22Rv1 (cell line): ENCODE results near the gene FCHO2.
"Not testable (repeated sequence)": the region's sequence is repeated elsewhere in the genome, so short reads cannot be mapped to it uniquely, and the experiment has no call there.

Experiments
- H3K27ac ChIP-seq: fragments of 450-650 bp; 2 replicates; pipeline ENCODE4 v1.5.1; 2017
- ZFX ChIP-seq: fragments of 450-650 bp; IDR thresholded peaks from 2 replicates; pipeline ENCODE4 v1.6.1; 2017; ENCODE audit warnings: antibody characterized with exemption, borderline replicate concordance
- TF ChIP-seq, protein P1 (sequence below): fragments of 450-650 bp; IDR thresholded peaks from 2 replicates; pipeline ENCODE4 v1.5.1; 2017; ENCODE audit warnings: mild to moderate bottlenecking

Gene FCHO2

GRCh38 chr5:72925336-72926010, 30.4 kb upstream of the FCHO2 start:
- no peak for TF ChIP-seq ZFX
- TF ChIP-seq, protein P1, sequence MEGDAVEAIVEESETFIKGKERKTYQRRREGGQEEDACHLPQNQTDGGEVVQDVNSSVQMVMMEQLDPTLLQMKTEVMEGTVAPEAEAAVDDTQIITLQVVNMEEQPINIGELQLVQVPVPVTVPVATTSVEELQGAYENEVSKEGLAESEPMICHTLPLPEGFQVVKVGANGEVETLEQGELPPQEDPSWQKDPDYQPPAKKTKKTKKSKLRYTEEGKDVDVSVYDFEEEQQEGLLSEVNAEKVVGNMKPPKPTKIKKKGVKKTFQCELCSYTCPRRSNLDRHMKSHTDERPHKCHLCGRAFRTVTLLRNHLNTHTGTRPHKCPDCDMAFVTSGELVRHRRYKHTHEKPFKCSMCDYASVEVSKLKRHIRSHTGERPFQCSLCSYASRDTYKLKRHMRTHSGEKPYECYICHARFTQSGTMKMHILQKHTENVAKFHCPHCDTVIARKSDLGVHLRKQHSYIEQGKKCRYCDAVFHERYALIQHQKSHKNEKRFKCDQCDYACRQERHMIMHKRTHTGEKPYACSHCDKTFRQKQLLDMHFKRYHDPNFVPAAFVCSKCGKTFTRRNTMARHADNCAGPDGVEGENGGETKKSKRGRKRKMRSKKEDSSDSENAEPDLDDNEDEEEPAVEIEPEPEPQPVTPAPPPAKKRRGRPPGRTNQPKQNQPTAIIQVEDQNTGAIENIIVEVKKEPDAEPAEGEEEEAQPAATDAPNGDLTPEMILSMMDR = no peak
- H3K27ac ChIP-seq = no peak overlapping the region

DNA sequence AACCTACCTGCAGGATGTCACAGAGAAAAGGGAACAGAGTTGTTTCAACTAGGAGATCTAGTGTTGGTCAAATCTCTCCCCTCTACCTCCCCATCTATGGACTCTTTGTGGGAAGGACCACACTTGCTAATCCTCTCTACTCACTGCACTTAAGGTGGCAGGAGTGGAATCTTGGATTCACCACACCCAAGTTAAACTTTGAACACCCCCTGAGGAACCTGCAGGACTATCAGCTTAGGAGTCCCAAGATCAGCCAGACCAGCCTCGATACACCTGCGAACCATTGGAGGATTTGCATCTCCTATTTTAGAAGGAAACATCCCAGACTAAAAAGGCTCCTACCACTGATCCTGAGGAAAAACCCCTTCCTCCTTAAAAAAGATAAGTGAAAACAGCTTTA, 23.2 kb upstream of the FCHO2 start:
- not testable (repeated sequence) for H3K27ac ChIP-seq

DNA sequence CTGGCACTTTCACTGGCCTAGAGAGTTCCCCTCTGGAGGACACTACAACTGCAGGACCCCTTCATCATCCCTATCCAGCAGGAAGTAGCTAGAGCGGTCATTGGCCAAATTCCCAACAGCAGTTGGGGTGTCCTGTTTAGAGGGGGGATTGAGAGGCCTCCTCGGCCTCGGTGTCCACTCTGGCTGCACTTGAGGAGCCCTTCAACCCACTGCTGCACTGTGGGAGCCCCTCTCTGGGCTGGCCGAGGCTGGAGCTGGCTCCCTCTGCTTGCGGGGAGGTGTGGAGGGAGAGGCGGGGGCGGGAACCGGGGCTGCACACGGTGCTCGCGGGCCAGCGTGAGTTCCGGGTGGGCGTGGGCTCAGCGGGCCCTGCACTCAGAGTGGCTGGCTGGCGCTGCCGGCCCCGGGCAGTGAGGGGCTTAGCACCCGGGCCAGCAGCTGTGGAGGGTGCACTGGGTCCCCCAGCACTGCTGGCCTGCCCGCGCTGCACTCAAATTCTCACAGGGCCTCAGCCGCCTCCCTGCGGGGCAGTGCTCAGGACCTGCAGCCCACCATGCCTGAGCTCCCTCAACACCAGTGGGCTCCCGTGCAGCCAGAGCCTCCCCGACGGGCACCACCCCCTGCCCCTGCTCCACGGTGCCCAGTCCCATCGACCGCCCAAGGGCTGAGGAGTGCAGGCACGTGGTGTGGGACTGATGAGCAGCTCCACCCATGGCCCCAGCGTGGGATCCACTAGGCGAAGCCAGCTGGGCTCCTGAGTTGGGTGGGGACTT, 20.7 kb upstream of the FCHO2 start:
- H3K27ac ChIP-seq = not testable (repeated sequence)

- TF ChIP-seq, protein P1 = no peak
- no peak for TF ChIP-seq ZFX
- no peak overlapping the region for H3K27ac ChIP-seq
Measured at GRCh38 chr5:72936893-72937292, 18.9 kb upstream of the FCHO2 start.

GRCh38 chr5:72937517-72938061, 18.3 kb upstream of the FCHO2 start:
- H3K27ac ChIP-seq = no peak overlapping the region
- TF ChIP-seq ZFX = no peak
- TF ChIP-seq, protein P1 = no peak

GRCh38 chr5:72938206-72938605, 17.6 kb upstream of the FCHO2 start:
- H3K27ac ChIP-seq = no peak overlapping the region
- no peak for TF ChIP-seq ZFX
- TF ChIP-seq, protein P1 = no peak

DNA sequence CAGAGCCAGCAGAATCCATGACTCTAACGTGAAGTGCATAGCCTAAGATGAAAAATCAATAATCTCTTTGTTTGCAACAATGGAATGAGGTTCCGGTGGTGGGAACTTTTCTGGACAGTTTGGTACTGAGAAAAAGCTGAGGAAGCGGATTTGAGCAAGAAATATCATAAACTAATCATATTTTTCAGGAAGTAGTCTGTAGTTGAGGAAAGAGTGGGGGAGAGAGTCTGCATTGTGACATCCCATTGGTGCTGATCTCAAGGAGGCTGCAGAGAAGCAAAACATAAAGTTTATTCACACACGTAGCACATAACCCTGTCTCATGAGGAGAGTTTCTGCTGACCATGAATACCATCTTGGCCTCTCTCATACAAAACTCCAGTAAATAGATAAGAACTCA, 15.8 kb upstream of the FCHO2 start:
- H3K27ac ChIP-seq = no peak overlapping the region; the same call in 1 of the 2 replicates
- no peak for TF ChIP-seq ZFX
- TF ChIP-seq, protein P1 = no peak

GRCh38 chr5:72943307-72943706, 12.5 kb upstream of the FCHO2 start:
- no peak overlapping the region for H3K27ac ChIP-seq
- no peak for TF ChIP-seq ZFX
- TF ChIP-seq, protein P1 = no peak
